Small intestine (tissue), 16 donors: ENCODE data around the gene SIGLEC14. TPM values are rescaled to one million over a fixed set of nuclear protein-coding genes. Genes with fewer than 3 reads are reported as not detected.
"Not testable (repeated sequence)": the region's sequence is repeated elsewhere in the genome, so short reads cannot be mapped to it uniquely, and the experiment has no call there.

Experiments used
- DNase-seq, 2 donors: peaks; one replicate each; pipeline versions ENCODE4 v3.0.0 to v3.0.0-alpha.2; 2013
- FAIRE-seq: peaks from 2 replicates; lab custom pipeline; 2012; peaks lifted over from hg19 to GRCh38; lab: Jason Lieb, UNC
- H3K27ac ChIP-seq, 3 donors: one replicate each; pipeline ENCODE4 v1.5.1; 2013; ENCODE audit warnings: low read length in 2 of 3, mild to moderate bottlenecking in 2 of 3, control low read depth in 1 of 3, inconsistent platforms in 1 of 3, low read depth in 1 of 3, moderate library complexity in 1 of 3
- H3K27me3 ChIP-seq, 3 donors: one replicate each; pipeline ENCODE4 v1.6.1; 2013; ENCODE audit warnings: low read length in 3 of 3, inconsistent platforms in 1 of 3; ENCODE audit not compliant: control insufficient read depth in 3 of 3, insufficient read depth in 3 of 3
- H3K36me3 ChIP-seq, 3 donors: one replicate each; pipeline ENCODE4 v1.6.1; 2013; ENCODE audit warnings: low read length in 3 of 3, inconsistent platforms in 1 of 3, low read depth in 1 of 3, mild to moderate bottlenecking in 1 of 3, moderate library complexity in 1 of 3; ENCODE audit not compliant: control insufficient read depth in 3 of 3, insufficient read depth in 2 of 3
- H3K4me1 ChIP-seq, 3 donors: one replicate each; pipeline ENCODE4 v1.6.1; 2013; ENCODE audit warnings: low read length in 2 of 3, inconsistent platforms in 1 of 3, low read depth in 1 of 3, mild to moderate bottlenecking in 1 of 3, moderate library complexity in 1 of 3; ENCODE audit not compliant: control insufficient read depth in 3 of 3, insufficient read depth in 2 of 3
- H3K4me3 ChIP-seq, 3 donors: one replicate each; pipeline ENCODE4 v1.5.1; 2013; ENCODE audit warnings: low read length in 3 of 3, control low read depth in 1 of 3, inconsistent platforms in 1 of 3, low read depth in 1 of 3, mild to moderate bottlenecking in 1 of 3, moderate library complexity in 1 of 3
- H3K9me3 ChIP-seq, 2 donors: one replicate each; pipeline ENCODE4 v1.6.1; 2013; ENCODE audit warnings: low read depth in 1 of 2, low read length in 1 of 2; ENCODE audit not compliant: control insufficient read depth in 2 of 2, insufficient read depth in 1 of 2
- WGBS, 3 donors: extraction: QIAGEN DNeasy Blood & Tissue Kit; methylation state at CpG; one replicate each; pipeline ENCODE4 v1.1.7; 2013; 5-methylcytosine and 5-hydroxymethylcytosine counted together
- long read RNA-seq, 10 donors: transcript quantifications; one replicate each; lab custom pipeline, GENCODE V29; 2026
- polyA plus RNA-seq, 4 donors: library from polyadenylated mRNA; stranded (reverse) in 3 of 4; unstranded in 1 of 4; fragments of 200-250 nt in 3 of 4; fragments of 120-200 nt in 1 of 4; gene quantifications; one replicate each; pipeline versions ENCODE4 v1.2.1 to v1.2.3, GENCODE V29; 2013
- donor health status: healthy with polysubstance abuse.
- donor health status: control.
- donor health status: control.
- donor health status: Bipolar disorder and iron deficiency.
- donor health status: healthy.

The SIGLEC14 gene
- polyA plus RNA-seq, result 1 to 10 TPM in 2 of 4 donors, not detected in 2; 1.3 to 2.3 TPM
- long read RNA-seq, donor 1, result 0 reads
- long read RNA-seq, donor 2, result 0 reads
- long read RNA-seq, donor 3, result 0 reads
- long read RNA-seq, donor 4, result 0 reads
- long read RNA-seq, donor 5, result 0 reads
- long read RNA-seq, donor 6, partial matches to known transcripts, result 0 of 1 reads
- long read RNA-seq, donor 6, other reads (novel, unspliced or antisense), result 0 of 1 reads
- long read RNA-seq, donor 7, result 0 reads
- long read RNA-seq, donor 8, result 0 reads
- long read RNA-seq, donor 9, result 0 reads
- long read RNA-seq, donor 10, result 0 reads

- not testable (repeated sequence) for DNase-seq, H3K27ac ChIP-seq, H3K4me1 ChIP-seq, H3K4me3 ChIP-seq, H3K27me3 ChIP-seq, H3K36me3 ChIP-seq, H3K9me3 ChIP-seq, FAIRE-seq
- 22 to 48% (median 38%) methylated on average over 2 to 3 of the region's 10 CpGs for WGBS, 3 donors
Measured at GRCh38 chr19:51646730-51647129, at the start of gene SIGLEC14. SIGLEC14 (minus strand) TSS chr19:51646825; CDS start chr19:51646759, 66 bp downstream.

- DNase-seq, result no peak
- Histone ChIP-seq H3K36me3 (peaks cover 0 to 69% (median 0%) of the 10 kb centered on the region in 3 donors), H3K27ac (no peak overlapping the region), H3K27me3 (no peaks in the 10 kb centered on the region), H3K4me3 (no peak overlapping the region), H3K4me1 (peaks cover 0 to 5% (median 0%) of the 10 kb centered on the region in 3 donors), H3K9me3 (no peaks in the 10 kb centered on the region)
- FAIRE-seq, result no peak
- WGBS, 3 donors, result 82 to 88% (median 87%) methylated on average over 14 of the region's 14 CpGs
Measured at GRCh38 chr19:51695702-51696315, 49.2 kb upstream of the SIGLEC14 start.

GRCh38 chr19:51695088-51695487, 48.5 kb upstream of the SIGLEC14 start:
- no peaks in the 10 kb centered on the region for H3K27me3 ChIP-seq
- H3K4me3 ChIP-seq, result no peak overlapping the region
- 81 to 91% (median 88%) methylated on average over 9 of the region's 9 CpGs for WGBS, 3 donors
- no peaks in the 10 kb centered on the region for H3K9me3 ChIP-seq
- H3K4me1 ChIP-seq, result peaks cover 0 to 5% (median 0%) of the 10 kb centered on the region in 3 donors
- no peak for DNase-seq
- FAIRE-seq, result no peak
- H3K27ac ChIP-seq, result no peak overlapping the region
- peaks cover 0 to 69% (median 0%) of the 10 kb centered on the region in 3 donors for H3K36me3 ChIP-seq

DNA sequence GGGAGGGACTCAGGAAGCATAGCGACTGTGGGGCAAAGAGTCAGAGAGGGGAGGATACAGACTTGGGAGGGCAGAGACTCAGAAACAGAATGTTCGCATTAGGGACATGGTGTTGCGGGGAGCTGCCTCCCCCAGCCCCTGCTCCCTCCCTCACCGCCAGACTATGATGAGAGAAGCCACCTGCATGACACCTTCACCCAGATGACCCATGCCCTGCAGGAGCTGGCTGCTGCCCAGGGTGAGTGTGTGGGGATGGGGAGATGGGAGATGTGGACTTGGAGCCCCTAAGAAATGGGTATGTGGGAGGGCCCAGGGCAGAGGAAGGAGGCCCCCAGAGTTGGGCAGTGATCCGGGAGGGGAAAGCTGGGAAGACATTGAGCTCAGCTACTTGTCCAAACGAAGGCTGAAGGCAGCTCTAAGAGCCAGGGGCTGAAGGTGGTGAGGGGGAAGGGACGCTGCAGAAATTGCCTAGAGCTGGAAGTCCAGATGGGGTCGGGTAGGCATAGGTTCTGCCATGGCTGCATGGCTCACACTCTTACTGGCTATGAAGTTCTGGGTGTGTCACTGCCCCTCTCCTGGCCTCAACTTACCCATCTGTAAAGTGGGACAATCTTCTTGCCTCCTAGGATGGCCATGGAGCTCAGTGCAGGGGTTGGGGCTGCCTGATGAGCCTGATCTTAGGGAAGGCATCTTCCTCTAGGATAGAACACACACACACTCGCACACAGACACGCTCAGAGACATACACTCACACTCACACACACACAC, 47.9 kb upstream of the SIGLEC14 start:
- Histone ChIP-seq H3K27ac (no peak overlapping the region), H3K4me3 (no peak overlapping the region), H3K9me3 (no peaks in the 10 kb centered on the region), H3K36me3 (peaks cover 0 to 66% (median 0%) of the 10 kb centered on the region in 3 donors), H3K27me3 (no peaks in the 10 kb centered on the region), H3K4me1 (peaks cover 0 to 5% (median 0%) of the 10 kb centered on the region in 3 donors)
- no peak for DNase-seq
- WGBS, 3 donors, result 82 to 84% (median 82%) methylated on average over 10 of the region's 10 CpGs
- no peak for FAIRE-seq

GRCh38 chr19:51693819-51694218, 47.2 kb upstream of the SIGLEC14 start:
- Histone ChIP-seq H3K27ac (no peak overlapping the region), H3K4me3 (no peak overlapping the region), H3K27me3 (no peaks in the 10 kb centered on the region), H3K4me1 (peaks cover 0 to 5% (median 0%) of the 10 kb centered on the region in 3 donors), H3K36me3 (peaks cover 0 to 64% (median 0%) of the 10 kb centered on the region in 3 donors), H3K9me3 (no peaks in the 10 kb centered on the region)
- no peak for DNase-seq
- no peak for FAIRE-seq
- 46 to 76% (median 64%) methylated on average over 2 of the region's 2 CpGs for WGBS, 3 donors

GRCh38 chr19:51693260-51693659, 46.6 kb upstream of the SIGLEC14 start, which contains the start of gene SPACA6:
SPACA6 (plus strand) TSS chr19:51693330; CDS start chr19:51693527, 197 bp downstream.
- Histone ChIP-seq H3K27ac (no peak within 1 kb of the TSS), H3K4me1 (peaks cover 0 to 6% (median 0%) of the 10 kb centered on the region in 3 donors), H3K4me3 (peak within 1 kb of the TSS in 1 of 3 donors; percentile 73), H3K27me3 (no peaks in the 10 kb centered on the region), H3K36me3 (peaks cover 0 to 60% (median 0%) of the 10 kb centered on the region in 3 donors), H3K9me3 (no peaks in the 10 kb centered on the region)
- WGBS, 3 donors, result 77 to 85% (median 84%) methylated on average over 8 of the region's 8 CpGs
- DNase-seq (no peak), FAIRE-seq (no peak)

DNA sequence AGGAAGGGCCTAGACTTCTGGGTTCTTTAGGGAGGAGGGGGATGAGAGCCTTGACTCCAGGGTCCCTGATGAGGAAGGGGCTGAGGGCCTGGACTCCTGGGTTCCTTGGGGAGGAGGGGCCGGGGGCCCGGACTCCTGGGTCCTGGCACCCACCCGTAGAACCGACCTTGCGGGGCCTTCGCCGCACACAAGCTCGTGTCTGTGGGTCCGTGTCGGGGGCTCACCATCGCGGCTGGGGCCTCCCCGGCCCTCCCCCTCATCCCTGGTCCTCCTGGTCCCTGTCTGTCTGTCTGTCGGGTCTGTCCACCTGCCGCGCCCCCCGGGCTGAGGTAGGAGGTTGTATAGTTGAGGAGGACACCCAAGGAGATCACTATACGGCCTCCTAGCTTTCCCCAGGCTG, 45.8 kb upstream of the SIGLEC14 start:
- peaks cover 0 to 14% (median 0%) of the 10 kb centered on the region in 3 donors for H3K4me1 ChIP-seq
- no peak overlapping the region for H3K4me3 ChIP-seq
- DNase-seq (no peak), FAIRE-seq (no peak)
- peaks cover 0 to 52% (median 0%) of the 10 kb centered on the region in 3 donors for H3K36me3 ChIP-seq
- WGBS, 3 donors, result 77 to 85% (median 82%) methylated on average over 13 to 18 of the region's 18 CpGs
- H3K27me3 ChIP-seq, result no peaks in the 10 kb centered on the region
- H3K27ac ChIP-seq, result no peak overlapping the region
- no peaks in the 10 kb centered on the region for H3K9me3 ChIP-seq
